Measurements from ENCODE around the gene PHTF1. TPM values are rescaled to one million over a fixed set of nuclear protein-coding genes. Genes with fewer than 3 reads are reported as not detected.

The PHTF1 gene
- 28.0 and 36.2 TPM in 2 replicates for total RNA-seq

GRCh38 chr1:113759333-113760101 is at the start of gene PHTF1:
Gene PHTF1 (minus strand): TSS chr1:113759486. CDS start chr1:113758703, 783 bp downstream.

Other genes starting within 250 kb of the PHTF1 start
- gene RSBN1, start 53.0 kb upstream of the PHTF1 start, total RNA-seq, result 11.3 and 15.0 TPM in 2 replicates
- not detected in 2 replicates for gene PTPN22, start 112.2 kb upstream of the PHTF1 start, total RNA-seq
- 0.09 and 0.11 TPM in 2 replicates for gene BCL2L15, start 128.1 kb upstream of the PHTF1 start, total RNA-seq
- 15.9 and 19.4 TPM in 2 replicates for gene AP4B1, start 145.3 kb upstream of the PHTF1 start, total RNA-seq
- 1.3 and 1.5 TPM in 2 replicates for gene DCLRE1B, start 145.8 kb upstream of the PHTF1 start, total RNA-seq
- 31.3 and 33.3 TPM in 2 replicates for gene HIPK1, start 169.8 kb upstream of the PHTF1 start, total RNA-seq
- 1.4 and 10.0 TPM in 2 replicates for gene OLFML3, start 220.0 kb upstream of the PHTF1 start, total RNA-seq

All from dermis lymphatic vessel endothelial cell (primary cell).